ENCODE data around the gene ENOX1.

Gene ENOX1

GRCh38 chr13:43647471-43647870 is 139.3 kb downstream of the ENOX1 start:
- Histone ChIP-seq H3K9me3 (ENCODE audit: control insufficient read depth in 5 of 5, low read length in 5 of 5) (no peaks in the 10 kb centered on the region), H3K9ac (ENCODE audit: low read length in 5 of 5) (no peak overlapping the region), H3K36me3 (ENCODE audit: control insufficient read depth in 5 of 5, insufficient read depth in 5 of 5, low read length in 5 of 5) (no peaks in the 10 kb centered on the region), H3K27ac (ENCODE audit: low read depth, low read length) (no peak overlapping the region), H3K4me3 (ENCODE audit: low read depth in 1 of 5, low read length in 5 of 5) (no peak overlapping the region), H3K27me3 (ENCODE audit: control insufficient read depth in 5 of 5, insufficient read depth in 4 of 5, low read length in 5 of 5) (no peaks in the 10 kb centered on the region), H3K4me1 (ENCODE audit: control insufficient read depth in 5 of 5, insufficient read depth in 5 of 5, low read length in 5 of 5) (no peaks in the 10 kb centered on the region)

GRCh38 chr13:43640476-43640875 is 146.3 kb downstream of the ENOX1 start:
- no peak overlapping the region for H3K27ac ChIP-seq (ENCODE audit: low read depth, low read length)
- no peak overlapping the region for H3K4me3 ChIP-seq (ENCODE audit: low read depth in 1 of 5, low read length in 5 of 5)
- no peaks in the 10 kb centered on the region for H3K9me3 ChIP-seq (ENCODE audit: control insufficient read depth in 5 of 5, low read length in 5 of 5)
- H3K4me1 ChIP-seq (ENCODE audit: control insufficient read depth in 5 of 5, insufficient read depth in 5 of 5, low read length in 5 of 5), result peaks cover 0 to 2% (median 0%) of the 10 kb centered on the region in 5 donors
- H3K36me3 ChIP-seq (ENCODE audit: control insufficient read depth in 5 of 5, insufficient read depth in 5 of 5, low read length in 5 of 5), result no peaks in the 10 kb centered on the region
- H3K27me3 ChIP-seq (ENCODE audit: control insufficient read depth in 5 of 5, insufficient read depth in 4 of 5, low read length in 5 of 5), result no peaks in the 10 kb centered on the region
- H3K9ac ChIP-seq (ENCODE audit: low read length in 5 of 5), result no peak overlapping the region

- no peak overlapping the region for H3K27ac ChIP-seq (ENCODE audit: low read depth, low read length)
Measured at GRCh38 chr13:43631106-43631505, 155.7 kb downstream of the ENOX1 start.

DNA sequence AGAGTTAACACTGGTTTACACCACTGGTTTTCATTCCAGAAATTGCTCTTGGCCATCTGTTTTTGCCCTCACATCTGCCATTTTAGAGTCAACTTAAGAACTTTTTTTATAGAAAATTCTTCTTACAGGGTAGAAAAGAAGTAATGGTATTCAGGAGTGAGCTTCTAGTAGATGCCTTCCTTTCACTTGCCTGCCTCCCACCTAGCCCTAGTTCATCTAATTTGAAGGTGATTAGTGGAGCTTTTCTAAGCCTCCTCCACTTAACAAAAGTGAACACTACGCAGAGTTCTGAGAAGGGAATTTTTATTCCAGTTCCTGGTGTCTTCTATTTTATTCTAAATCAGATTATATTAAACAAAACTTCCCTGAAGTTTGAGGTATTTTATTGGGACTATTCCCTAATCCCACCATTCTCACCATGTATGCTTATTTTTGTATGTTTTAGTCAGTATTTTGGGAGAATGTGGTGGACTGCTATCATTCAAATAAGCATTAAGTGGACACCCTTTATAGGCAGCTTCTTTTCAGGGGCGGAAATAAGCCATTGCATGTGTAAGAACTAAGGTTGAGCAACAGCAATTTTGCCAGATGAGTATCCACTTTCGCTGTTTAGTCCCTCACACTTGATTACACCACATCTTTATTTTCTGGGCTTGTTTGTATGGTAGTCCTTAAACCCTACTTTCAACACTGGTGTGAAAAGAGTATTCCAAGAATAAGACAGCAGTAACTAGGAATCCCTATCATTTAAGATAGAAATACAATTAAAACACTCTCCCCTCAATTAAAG is 156.9 kb downstream of the ENOX1 start:
- H3K36me3 ChIP-seq (ENCODE audit: control insufficient read depth in 5 of 5, insufficient read depth in 5 of 5, low read length in 5 of 5), result no peaks in the 10 kb centered on the region
- H3K4me1 ChIP-seq (ENCODE audit: control insufficient read depth in 5 of 5, insufficient read depth in 5 of 5, low read length in 5 of 5), result no peaks in the 10 kb centered on the region
- no peaks in the 10 kb centered on the region for H3K27me3 ChIP-seq (ENCODE audit: control insufficient read depth in 5 of 5, insufficient read depth in 4 of 5, low read length in 5 of 5)
- H3K4me3 ChIP-seq (ENCODE audit: low read depth in 1 of 5, low read length in 5 of 5), result no peak overlapping the region
- H3K9me3 ChIP-seq (ENCODE audit: control insufficient read depth in 5 of 5, low read length in 5 of 5), result no peaks in the 10 kb centered on the region
- H3K9ac ChIP-seq (ENCODE audit: low read length in 5 of 5), result no peak overlapping the region
- H3K27ac ChIP-seq (ENCODE audit: low read depth, low read length), result no peak overlapping the region

More at GRCh38 chr13:43631106-43631505, 155.7 kb downstream of the ENOX1 start:
- H3K4me1 ChIP-seq (ENCODE audit: control insufficient read depth in 5 of 5, insufficient read depth in 5 of 5, low read length in 5 of 5), result no peaks in the 10 kb centered on the region
- no peaks in the 10 kb centered on the region for H3K9me3 ChIP-seq (ENCODE audit: control insufficient read depth in 5 of 5, low read length in 5 of 5)
- no peak overlapping the region for H3K9ac ChIP-seq (ENCODE audit: low read length in 5 of 5)
- H3K36me3 ChIP-seq (ENCODE audit: control insufficient read depth in 5 of 5, insufficient read depth in 5 of 5, low read length in 5 of 5), result no peaks in the 10 kb centered on the region
- no peaks in the 10 kb centered on the region for H3K27me3 ChIP-seq (ENCODE audit: control insufficient read depth in 5 of 5, insufficient read depth in 4 of 5, low read length in 5 of 5)
- H3K4me3 ChIP-seq (ENCODE audit: low read depth in 1 of 5, low read length in 5 of 5), result no peak overlapping the region

DNA sequence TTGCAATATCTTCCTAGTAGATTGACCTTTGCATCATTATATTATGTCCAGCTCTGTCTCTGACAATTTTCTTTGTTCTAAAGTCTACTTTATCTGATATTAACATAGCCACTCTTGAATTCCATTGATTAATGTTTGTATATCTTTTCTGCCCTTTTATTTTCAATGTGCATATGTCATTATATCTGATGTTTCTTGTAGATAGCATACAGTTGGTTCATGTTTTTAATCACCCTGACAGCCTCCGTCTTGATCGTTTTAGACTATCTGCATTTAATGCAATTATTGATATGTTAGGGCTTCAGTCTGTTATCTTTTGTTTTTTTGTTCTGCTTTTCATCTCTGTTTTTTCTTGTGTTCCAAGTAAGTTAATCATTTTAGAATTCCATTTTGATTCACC is 159.8 kb downstream of the ENOX1 start:
- H3K27me3 ChIP-seq (ENCODE audit: control insufficient read depth in 5 of 5, insufficient read depth in 4 of 5, low read length in 5 of 5), result no peaks in the 10 kb centered on the region
- no peak overlapping the region for H3K9ac ChIP-seq (ENCODE audit: low read length in 5 of 5)
- no peaks in the 10 kb centered on the region for H3K36me3 ChIP-seq (ENCODE audit: control insufficient read depth in 5 of 5, insufficient read depth in 5 of 5, low read length in 5 of 5)
- H3K4me3 ChIP-seq (ENCODE audit: low read depth in 1 of 5, low read length in 5 of 5), result no peak overlapping the region
- H3K9me3 ChIP-seq (ENCODE audit: control insufficient read depth in 5 of 5, low read length in 5 of 5), result no peaks in the 10 kb centered on the region
- H3K4me1 ChIP-seq (ENCODE audit: control insufficient read depth in 5 of 5, insufficient read depth in 5 of 5, low read length in 5 of 5), result no peaks in the 10 kb centered on the region
- H3K27ac ChIP-seq (ENCODE audit: low read depth, low read length), result no peak overlapping the region

DNA sequence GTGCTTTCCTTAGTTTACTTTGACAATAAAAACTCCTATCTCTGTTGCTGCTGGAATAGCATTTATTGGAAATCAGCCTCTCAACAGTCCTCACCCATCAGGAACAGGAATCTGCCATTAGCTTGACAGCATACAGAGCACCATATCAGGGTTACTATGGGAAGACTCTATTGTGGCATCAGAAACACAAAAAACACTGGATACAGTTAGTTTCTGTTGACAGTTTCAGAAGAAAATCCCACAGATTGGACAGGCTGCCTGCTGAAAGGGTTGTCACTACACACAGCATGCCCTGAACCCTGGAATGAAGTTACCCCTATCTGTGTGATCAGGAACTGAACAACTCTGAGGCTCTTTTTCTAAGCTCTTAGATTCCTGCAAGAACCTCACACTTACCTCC is 172.7 kb downstream of the ENOX1 start:
- peaks cover 0 to 8% (median 5%) of the 10 kb centered on the region in 5 donors for H3K4me1 ChIP-seq (ENCODE audit: control insufficient read depth in 5 of 5, insufficient read depth in 5 of 5, low read length in 5 of 5)
- peaks cover 0 to 2% (median 0%) of the 10 kb centered on the region in 5 donors for H3K9me3 ChIP-seq (ENCODE audit: control insufficient read depth in 5 of 5, low read length in 5 of 5)
- H3K27me3 ChIP-seq (ENCODE audit: control insufficient read depth in 5 of 5, insufficient read depth in 4 of 5, low read length in 5 of 5), result no peaks in the 10 kb centered on the region
- H3K9ac ChIP-seq (ENCODE audit: low read length in 5 of 5), result no peak overlapping the region
- no peak overlapping the region for H3K4me3 ChIP-seq (ENCODE audit: low read depth in 1 of 5, low read length in 5 of 5)
- H3K36me3 ChIP-seq (ENCODE audit: control insufficient read depth in 5 of 5, insufficient read depth in 5 of 5, low read length in 5 of 5), result no peaks in the 10 kb centered on the region
- no peak overlapping the region for H3K27ac ChIP-seq (ENCODE audit: low read depth, low read length)

DNA sequence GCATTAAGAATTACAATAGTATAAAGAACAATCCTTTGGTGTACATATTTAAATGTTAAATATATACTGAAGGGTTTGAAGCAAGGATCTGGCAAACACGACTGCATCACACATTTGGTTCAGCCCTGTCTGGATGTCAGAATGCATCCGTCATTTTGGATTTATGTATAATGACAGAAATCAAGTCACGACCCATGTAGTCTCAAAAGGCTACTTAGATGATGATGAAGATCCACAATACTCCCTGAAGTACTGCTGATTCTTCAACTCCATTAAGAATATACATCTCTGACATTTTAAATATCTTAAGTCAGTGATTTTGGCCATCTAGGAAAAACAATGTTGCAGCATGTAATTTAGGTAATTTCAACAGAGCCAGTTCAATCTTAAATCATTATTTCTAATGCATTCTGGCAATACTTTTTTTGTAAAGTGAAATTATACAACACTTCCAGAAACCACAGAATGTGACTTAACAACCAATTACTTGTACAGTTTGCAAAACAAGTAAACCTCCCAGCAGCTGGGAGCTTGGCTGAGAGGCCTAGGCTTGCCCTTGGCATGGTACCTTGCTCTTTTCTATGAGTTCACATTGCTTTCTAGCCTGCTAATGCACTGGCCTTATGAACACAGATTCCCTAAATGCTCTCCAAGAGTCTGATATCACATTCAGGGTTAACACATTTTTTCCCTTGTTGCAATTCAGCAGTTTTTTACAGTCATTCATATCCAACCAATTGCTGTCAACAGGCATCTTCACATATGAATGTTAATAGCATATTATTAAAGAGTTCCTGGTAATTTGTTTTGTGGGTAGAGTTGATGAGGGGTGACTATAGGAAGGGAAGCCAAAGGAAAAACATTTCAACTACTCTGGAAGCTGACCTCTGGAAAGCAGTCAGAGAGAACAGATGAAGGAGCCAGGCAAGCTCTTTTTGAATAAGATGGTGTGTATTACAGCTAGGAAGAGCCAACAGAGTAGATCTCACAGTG is 175.2 kb downstream of the ENOX1 start:
- H3K36me3 ChIP-seq (ENCODE audit: control insufficient read depth in 5 of 5, insufficient read depth in 5 of 5, low read length in 5 of 5), result no peaks in the 10 kb centered on the region
- H3K9me3 ChIP-seq (ENCODE audit: control insufficient read depth in 5 of 5, low read length in 5 of 5), result no peaks in the 10 kb centered on the region
- no peaks in the 10 kb centered on the region for H3K27me3 ChIP-seq (ENCODE audit: control insufficient read depth in 5 of 5, insufficient read depth in 4 of 5, low read length in 5 of 5)
- H3K27ac ChIP-seq (ENCODE audit: low read depth, low read length), result no peak overlapping the region
- peaks cover 0 to 8% (median 5%) of the 10 kb centered on the region in 5 donors for H3K4me1 ChIP-seq (ENCODE audit: control insufficient read depth in 5 of 5, insufficient read depth in 5 of 5, low read length in 5 of 5)
- no peak overlapping the region for H3K9ac ChIP-seq (ENCODE audit: low read length in 5 of 5)
- no peak overlapping the region for H3K4me3 ChIP-seq (ENCODE audit: low read depth in 1 of 5, low read length in 5 of 5)

- H3K9me3 ChIP-seq (ENCODE audit: control insufficient read depth in 5 of 5, low read length in 5 of 5), result peaks cover 0 to 8% (median 5%) of the 10 kb centered on the region in 5 donors
- H3K27ac ChIP-seq (ENCODE audit: low read depth, low read length), result no peak overlapping the region
Measured at GRCh38 chr13:43608400-43609137, 178.2 kb downstream of the ENOX1 start.

GRCh38 chr13:43597599-43597945 is 189.2 kb downstream of the ENOX1 start:
- H3K4me1 ChIP-seq (ENCODE audit: control insufficient read depth in 5 of 5, insufficient read depth in 5 of 5, low read length in 5 of 5), result no peaks in the 10 kb centered on the region
- no peaks in the 10 kb centered on the region for H3K36me3 ChIP-seq (ENCODE audit: control insufficient read depth in 5 of 5, insufficient read depth in 5 of 5, low read length in 5 of 5)
- H3K27ac ChIP-seq (ENCODE audit: low read depth, low read length), result no peak overlapping the region
- no peak overlapping the region for H3K9ac ChIP-seq (ENCODE audit: low read length in 5 of 5)
- H3K9me3 ChIP-seq (ENCODE audit: control insufficient read depth in 5 of 5, low read length in 5 of 5), result peaks cover 0 to 14% (median 4%) of the 10 kb centered on the region in 5 donors
- H3K27me3 ChIP-seq (ENCODE audit: control insufficient read depth in 5 of 5, insufficient read depth in 4 of 5, low read length in 5 of 5), result no peaks in the 10 kb centered on the region
- no peak overlapping the region for H3K4me3 ChIP-seq (ENCODE audit: low read depth in 1 of 5, low read length in 5 of 5)

More at GRCh38 chr13:43608400-43609137, 178.2 kb downstream of the ENOX1 start:
- Histone ChIP-seq H3K27me3 (ENCODE audit: control insufficient read depth in 5 of 5, insufficient read depth in 4 of 5, low read length in 5 of 5) (no peaks in the 10 kb centered on the region), H3K4me3 (ENCODE audit: low read depth in 1 of 5, low read length in 5 of 5) (no peak overlapping the region), H3K9ac (ENCODE audit: low read length in 5 of 5) (no peak overlapping the region), H3K36me3 (ENCODE audit: control insufficient read depth in 5 of 5, insufficient read depth in 5 of 5, low read length in 5 of 5) (no peaks in the 10 kb centered on the region), H3K4me1 (ENCODE audit: control insufficient read depth in 5 of 5, insufficient read depth in 5 of 5, low read length in 5 of 5) (peaks cover 0 to 8% (median 5%) of the 10 kb centered on the region in 5 donors)
